B cell (primary cell): ENCODE data around the gene PFN4.

Experiments used
- CTCF ChIP-seq: fragments of 200-600 bp; IDR thresholded peaks from one replicate; pipeline ENCODE4 v1.8.0; 2022; ENCODE audit warnings: antibody characterized with exemption, mild to moderate bottlenecking
- EZH2 ChIP-seq: IDR thresholded peaks from 2 replicates; pipeline ENCODE4 v1.6.1; 2012; ENCODE audit warnings: borderline replicate concordance, low read depth, mild to moderate bottlenecking, moderate library complexity, low read length; ENCODE audit not compliant: insufficient read depth, poor library complexity, severe bottlenecking

GRCh38 chr2:24086241-24086640 is 36.9 kb downstream of the PFN4 start:
- TF ChIP-seq CTCF (no peak), EZH2 (no peak)
